DMS 273 treated with DMSO at 0.1 percent for 48 hours (cell line): ENCODE measurements around the gene BBOX1.
"Not testable (repeated sequence)": the region's sequence is repeated elsewhere in the genome, so short reads cannot be mapped to it uniquely, and the experiment has no call there.

Experiments used
- DNase-seq: peaks from one replicate; lab custom pipeline; 2025; lab: John Stamatoyannopoulos, UW

The BBOX1 gene

DNA sequence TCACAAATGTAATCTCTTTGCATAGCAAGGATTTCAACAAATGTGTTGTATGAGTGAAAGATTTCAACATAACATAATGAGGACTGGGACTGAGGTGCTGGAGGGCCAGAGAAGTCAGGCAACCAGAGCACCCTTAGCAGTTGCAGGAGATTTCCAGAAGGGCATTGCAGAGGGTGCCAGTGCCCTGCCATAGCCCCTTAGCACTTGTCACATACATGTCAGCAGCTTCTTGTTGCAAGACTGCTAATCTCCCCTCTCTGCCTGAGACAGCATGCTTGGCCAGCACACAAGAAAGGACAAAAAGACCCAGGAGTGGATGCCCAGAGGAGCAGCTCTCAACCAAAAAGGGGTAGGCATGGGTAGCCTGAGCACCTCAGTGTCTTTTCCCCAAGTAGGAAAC is 43.2 kb downstream of the BBOX1 start:
- no peak for DNase-seq

DNA sequence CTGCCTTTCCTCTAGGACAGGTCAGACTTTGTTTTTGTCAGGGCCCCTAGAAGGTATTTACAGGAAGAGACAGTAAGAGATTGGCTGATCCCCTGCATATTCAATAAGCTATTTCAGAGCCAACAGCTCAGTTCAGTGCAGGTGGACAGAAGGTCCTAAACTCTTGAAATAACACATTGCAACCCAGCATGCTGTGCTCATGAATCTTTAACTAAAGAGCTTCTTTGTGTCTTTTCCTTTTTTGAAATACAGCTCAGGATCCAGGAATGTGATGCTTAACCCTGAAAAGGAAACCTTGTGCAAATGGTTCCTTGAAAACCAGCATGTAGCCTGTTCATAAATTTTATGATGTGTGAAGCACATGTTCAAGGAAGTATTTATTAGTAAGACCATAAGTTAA is 43.9 kb downstream of the BBOX1 start:
- no peak for DNase-seq

DNA sequence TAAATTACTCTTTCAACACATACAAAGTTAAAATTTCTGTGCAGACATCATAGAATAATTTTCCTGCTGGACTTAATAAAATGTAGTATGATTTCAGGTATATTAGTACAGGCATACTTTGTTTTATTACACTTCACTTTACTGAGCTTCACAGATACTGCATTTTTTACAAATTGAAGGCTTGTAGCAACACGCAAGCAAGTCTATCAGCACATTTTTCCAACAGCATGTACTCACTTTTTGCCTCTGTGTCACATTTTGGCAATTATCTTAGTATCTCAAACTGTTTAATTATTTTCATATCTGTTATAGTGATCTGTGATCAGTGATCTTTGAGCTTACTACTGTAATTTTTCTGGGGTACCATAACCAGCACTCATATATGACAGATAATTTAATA is 44.5 kb downstream of the BBOX1 start:
- no peak for DNase-seq

DNA sequence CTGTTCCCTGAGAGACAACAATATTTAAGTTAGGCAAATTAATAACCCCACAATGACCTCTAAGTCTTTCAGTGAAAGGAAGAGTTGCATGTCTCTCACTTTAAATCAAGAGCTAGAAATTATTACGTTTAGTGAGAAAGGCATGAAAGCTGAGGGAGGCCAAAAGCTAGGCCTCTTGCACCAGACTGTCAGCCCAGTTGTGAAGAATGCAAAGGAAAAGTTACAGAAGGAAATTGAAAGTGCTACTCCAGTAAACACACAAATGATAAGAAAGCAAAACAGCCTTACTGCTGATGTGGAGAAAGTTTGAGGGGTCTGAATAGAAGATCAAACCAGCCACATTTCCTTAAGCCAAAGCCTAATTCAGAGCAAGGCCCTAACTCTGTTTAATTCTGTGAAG is 45.0 kb downstream of the BBOX1 start:
- DNase-seq = no peak

DNA sequence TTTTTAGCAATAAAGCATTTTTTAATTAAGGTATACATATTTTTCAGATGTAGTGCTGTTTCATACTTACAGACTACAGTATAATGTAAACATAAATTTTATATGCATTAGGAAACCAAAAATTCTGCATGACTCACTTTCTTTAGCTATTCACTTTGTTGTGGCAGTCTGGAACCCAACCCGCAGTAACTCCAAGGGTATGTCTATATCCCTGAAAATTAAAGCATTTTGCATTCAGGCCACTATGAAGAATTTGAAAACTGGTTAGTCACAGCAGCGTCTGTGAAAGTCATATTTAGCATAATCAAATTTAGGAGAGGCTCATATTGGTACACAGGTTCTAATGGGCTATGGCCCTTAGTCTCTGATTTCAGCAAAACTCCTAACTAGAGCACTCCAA is 46.8 kb downstream of the BBOX1 start:
- DNase-seq = no peak

DNA sequence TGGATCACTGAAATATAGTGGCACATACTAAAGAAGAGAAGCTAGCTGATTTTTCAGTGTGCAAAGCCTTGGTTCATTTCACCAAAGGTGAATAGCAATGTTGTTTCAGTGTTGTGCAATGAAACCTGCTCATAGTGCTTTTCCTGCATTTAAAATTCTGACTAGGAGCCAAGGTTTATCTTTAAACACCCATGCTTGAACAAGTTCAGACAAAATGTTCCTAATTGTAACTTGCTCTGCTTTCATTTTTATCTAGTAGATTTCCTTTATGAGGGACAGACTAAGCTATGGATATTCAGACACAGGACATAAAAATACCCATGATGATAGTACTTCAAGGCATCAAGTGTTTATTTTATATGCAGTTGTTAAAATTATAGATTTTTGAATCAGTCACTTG is 47.7 kb downstream of the BBOX1 start:
- peak; percentile 59 for DNase-seq

DNA sequence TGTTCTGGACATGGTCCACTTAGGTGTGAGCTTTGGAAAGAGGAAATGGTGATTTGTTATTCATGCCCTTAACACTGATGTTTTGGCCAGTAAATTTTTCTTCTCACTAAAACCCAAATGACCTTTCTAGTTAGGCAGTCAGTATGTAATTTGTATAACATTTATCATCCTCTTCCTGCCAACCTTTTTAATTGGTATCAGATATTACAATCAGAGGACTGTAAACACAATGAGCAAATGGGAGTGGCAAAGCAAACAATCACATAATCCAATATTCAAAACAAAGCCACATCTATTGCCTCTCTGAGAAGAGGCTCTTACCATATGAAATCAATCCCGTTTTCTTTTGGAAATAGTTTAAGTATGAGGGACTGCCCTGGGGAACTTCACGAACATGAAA is 49.1 kb downstream of the BBOX1 start:
- no peak for DNase-seq

DNA sequence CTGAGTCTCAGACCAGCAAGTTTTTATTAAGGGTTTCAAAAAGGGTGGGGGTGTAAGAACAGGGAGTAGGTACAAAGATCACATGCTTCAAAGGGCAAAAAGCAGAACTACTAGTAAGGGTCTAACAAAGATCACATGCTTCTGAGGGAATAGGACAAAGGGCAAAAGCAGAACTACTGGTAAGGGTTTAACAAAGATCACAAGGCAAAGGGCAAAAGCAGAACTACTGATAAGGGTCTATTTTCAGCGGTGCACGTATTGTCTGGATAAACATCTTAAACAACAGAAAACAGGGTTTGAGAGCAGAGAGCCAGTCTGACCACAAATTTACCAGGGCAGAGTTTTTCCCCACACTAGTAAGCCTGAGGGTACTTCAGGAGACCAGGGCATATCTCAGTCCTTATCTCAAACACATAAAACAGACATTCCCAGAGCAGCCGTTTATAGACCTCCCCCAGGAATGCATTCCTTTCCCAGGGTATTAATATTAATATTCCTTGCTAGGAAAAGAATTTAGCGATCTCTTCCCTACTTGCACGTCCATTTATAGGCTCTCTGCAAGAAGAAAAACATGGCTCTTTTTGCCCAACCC is 49.8 kb downstream of the BBOX1 start:
- DNase-seq = not testable (repeated sequence)

DNA sequence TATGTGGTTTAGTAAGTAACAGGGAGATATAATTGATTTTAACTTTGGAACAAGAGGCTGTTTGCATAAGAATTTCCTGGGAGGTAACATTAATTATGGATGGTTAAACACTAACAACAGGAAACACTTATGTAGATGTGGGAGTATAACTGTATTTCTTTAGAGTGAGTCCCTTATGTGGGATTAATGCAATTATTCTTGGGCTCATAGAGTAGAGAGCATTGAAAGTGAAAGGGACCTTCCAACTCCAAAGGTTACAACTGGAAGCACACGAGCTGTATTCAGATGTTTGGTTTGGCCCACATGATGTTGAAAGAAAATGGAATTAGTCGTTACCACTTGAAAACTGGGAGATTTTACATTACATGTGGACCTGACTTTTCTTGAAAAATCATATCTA is 53.5 kb downstream of the BBOX1 start:
- DNase-seq = no peak

DNA sequence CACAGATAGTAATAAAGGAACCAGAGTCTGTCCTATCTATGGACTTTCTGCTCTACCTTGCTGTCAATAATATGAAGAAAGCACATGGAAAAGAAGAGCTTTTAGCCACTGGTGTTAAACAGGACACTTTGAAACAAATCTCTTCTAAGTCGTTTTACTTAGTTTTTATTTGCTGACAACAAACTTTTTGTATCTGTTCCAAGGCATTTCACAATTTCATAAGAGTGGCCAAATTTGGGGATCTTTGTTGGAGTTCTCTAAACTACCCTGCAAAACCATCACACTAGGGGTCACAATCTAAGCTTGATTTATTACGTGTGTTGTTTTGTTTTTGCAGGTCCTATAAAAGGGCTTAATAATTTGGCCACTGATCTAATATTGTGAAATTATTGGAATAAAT is 54.4 kb downstream of the BBOX1 start:
- no peak for DNase-seq

DNA sequence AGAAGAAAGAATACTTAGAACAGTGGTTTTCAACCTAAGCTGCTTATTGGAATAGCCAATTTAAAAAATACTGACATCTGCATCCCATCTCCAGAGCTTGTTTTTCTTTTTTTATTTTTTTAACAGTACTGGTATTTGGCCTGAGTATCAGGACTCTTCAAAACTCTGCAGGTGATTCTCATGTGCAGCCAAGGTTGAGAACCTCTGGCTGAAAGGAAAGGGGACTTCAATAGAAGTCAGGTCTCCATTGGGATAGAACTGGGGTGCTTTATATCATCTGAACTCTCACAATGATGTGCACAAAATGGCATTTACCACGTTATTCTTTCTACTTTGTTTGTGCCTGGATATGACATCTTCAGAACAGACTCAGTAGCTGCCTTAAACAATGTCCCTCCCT is 55.3 kb downstream of the BBOX1 start:
- no peak for DNase-seq

DNA sequence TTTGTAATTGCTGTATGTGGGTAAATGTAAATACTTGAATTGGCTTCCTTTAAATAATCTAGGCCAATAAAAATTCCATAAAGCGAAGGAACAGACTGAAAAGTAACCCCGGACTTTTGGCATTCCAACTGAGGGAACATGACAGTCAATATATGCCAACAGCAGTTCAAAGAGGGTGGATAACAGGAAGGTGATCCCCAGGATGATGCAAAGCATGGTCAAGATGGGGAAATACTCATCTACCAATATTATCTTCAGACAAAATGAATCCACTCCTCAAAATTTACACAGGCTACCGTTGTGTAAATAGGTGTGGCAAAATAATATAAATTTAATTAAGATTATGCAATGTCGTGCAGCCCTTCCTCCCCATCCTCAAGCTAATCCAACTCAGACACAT is 56.9 kb downstream of the BBOX1 start:
- DNase-seq = no peak

DNA sequence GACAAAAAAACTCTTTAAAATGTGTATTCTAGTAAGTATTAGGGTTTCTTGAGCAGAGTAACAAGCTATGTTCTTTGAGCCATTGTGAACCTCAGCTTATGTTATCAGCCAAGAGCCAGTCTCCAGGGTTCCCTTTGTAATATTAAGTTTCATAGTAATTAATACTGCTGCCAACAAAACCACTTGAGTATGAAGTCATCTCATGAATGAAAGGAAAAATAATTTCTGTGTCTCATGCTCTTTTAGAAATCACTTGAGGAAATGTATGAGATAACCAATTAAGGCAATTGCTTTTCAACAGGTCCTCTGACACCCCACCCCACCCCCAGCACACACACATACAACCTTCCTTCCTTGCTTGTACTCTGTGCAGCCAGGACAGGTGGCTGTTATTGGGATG is 59.9 kb downstream of the BBOX1 start:
- DNase-seq = peak; percentile 32

DNA sequence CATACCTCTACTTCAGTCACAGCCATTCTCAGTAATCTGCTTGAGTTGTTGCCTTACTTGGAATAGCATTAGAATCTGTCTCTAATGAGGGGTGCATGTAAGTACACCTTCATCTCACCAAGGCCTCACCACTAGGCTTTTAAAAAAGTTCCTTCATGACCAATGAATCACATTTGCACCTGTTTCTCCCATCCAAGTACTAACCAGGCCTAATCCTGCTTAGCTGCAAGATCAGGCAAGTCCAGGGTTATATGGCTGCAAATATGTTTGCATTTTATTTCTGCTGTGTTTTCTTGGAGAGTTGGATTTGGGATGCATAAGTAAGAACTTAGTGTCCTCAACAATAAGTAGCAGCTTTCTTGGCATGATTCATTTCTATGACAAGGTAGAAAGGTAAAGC is 66.9 kb downstream of the BBOX1 start:
- no peak for DNase-seq

DNA sequence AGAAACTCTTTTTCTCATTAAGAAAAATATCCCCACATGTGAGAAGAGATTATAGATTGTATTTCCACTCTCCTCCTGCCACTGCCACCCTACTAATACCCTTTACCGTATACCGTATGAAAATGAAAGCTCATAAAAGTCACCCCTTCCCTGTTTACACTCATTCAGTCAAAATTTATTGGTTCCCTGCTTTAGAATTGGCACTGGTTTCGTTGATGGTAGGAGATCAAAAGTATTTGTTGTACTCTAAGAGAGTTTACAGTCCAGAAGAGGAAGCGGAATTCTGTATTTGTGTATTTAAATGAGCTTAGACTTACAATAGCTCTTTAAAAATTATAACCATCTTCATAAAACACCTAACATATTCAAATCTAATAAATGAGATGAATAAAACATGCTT is 68.2 kb downstream of the BBOX1 start:
- no peak for DNase-seq

DNA sequence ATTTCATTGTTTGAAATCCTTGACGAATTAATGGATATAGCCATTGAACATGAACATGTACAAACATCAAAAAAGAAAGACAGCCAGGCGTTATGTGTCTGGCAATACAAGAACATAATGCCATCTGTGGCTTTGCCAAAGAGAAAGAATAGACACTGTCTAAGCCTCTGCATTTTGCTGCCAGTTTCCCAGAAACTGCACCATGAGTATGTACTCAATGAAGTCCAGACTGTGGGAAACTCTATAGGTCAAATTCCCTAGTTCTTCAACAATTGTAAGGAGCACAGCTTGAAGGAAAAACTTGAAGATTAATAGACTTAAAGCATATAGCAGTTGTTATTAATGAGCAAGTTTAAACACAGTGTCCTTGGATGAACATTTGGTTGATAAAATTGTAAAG is 71.3 kb downstream of the BBOX1 start:
- DNase-seq = no peak

DNA sequence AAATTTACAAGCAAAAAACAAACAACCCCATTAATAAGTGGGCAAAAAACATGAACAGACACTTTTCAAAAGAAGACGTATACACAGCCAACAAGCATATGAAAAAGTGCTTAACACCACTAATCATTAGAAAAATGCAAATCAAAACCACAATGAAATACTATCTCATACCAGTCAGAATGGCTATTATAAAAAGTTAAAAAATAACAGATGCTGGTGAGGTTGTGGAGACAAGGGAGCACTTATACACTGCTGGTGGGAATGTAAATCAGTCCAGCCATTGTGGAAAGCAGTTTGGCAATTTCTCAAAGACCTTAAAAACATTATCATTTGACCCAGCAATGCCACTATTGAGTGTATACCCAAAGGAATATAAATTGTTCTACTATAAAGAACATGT is 72.3 kb downstream of the BBOX1 start:
- no peak for DNase-seq

DNA sequence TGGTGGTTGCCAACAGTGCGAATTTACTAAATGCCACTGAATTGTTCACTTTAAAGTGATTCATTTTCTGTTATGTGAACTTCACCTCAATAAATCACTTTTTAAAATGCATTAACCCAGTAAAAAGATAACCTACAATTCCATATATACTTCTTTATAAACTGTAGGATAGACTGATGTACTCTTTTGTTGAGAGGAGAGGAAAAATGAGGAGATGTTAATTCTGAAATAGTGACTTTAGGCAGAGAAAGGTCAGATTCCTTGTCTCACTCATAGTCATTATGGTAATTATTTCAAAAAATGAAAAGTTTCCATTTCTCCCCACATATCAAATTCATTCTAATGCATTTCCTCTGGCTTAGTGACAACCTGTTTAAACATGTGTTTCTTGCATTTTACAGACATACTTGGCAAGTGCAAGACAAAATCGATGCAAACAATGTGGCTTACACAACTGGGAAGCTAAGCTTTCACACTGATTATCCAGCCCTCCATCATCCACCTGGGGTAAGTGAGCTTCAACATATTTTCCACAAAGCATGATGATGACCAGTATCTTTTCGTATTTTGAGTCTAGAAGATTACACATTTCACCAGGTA is 74.5 kb downstream of the BBOX1 start:
- DNase-seq = no peak

DNA sequence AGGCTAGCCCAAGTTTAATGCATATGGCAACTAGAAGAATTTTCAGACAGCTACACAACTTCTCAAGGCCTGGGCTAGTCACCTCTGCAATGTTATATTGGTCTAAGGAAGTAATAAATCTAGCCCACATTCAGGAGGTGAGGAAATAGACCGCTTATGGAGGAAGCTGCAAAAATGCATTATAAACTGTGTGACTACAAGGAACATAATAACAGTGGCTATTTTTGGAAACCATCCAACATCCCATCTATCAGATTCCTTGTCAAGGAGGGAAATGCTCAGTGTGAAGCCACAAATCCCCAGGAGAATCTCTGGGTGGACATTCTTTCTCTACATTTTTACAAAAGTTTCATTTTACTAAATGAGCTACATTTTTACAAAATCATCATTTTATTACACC is 76.1 kb downstream of the BBOX1 start:
- no peak for DNase-seq

DNA sequence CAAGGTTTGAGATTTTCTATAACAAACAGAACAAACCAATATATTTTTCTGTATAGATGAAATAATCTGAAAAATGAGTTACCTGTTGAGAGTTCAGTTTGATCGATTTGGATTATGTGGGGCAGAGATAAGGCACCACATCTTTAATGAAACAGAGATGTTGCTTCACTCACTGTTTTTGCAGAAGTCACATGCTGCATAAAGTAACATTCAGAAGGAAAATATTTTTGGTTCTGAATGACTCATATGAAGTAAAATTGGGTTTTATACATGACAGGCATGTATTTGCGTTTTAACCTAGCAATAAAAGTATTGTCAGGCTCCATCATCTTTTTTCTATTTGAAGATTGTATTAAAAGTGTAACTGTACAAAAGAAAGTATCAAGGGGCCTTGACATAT is 77.8 kb downstream of the BBOX1 start:
- DNase-seq = no peak

DNA sequence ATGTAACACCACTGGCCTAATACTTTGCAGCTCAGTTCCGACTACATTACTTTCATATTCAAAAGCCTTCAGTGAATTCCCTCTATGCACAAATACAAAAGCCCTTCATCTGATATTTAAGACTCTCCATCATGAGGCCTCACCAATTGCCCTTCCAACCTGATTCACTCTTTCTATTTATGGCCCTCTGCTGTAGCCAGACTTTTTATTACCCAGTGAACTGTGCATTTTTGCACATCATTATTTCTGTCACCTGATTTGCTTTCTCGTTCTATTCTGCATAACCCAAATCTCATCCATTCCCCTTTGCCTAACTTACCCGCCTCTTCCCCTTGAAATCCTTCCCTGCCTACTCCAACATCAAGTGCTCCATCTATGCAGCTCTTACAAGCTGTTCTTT is 78.3 kb downstream of the BBOX1 start:
- no peak for DNase-seq

DNA sequence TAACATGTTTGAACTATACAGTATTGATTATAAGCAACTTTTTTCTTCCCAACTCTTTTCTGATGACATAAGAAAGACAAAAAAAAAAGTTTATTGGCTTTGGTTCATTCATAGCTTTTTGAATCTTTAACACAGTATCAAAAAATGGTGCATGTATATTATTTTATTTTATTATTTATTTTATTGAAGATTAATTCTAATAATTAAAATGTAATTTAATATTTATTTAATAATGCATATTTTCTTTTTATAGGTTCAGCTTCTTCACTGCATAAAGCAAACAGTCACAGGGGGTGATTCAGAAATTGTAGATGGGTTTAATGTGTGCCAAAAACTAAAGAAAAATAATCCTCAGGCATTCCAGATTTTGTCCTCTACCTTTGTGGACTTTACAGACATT is 78.8 kb downstream of the BBOX1 start:
- DNase-seq = no peak

DNA sequence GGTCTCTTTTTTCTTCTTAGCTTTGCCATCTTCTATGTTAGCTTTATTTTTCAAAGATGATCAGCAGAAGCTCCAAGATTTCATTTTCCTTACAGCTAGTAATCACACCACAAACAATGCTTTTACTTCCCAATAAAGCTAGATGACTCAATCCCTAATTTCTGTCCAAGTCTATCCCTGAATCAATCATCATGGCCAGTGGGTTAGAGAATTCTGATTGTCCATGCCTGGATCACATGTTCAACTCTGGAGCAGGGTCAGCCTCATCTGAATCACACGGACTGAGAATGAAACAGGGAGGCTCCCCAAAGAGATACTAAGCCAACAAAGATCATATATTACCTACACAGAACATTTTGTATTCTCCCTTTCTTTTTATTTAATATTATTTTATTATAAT is 79.6 kb downstream of the BBOX1 start:
- no peak for DNase-seq

DNA sequence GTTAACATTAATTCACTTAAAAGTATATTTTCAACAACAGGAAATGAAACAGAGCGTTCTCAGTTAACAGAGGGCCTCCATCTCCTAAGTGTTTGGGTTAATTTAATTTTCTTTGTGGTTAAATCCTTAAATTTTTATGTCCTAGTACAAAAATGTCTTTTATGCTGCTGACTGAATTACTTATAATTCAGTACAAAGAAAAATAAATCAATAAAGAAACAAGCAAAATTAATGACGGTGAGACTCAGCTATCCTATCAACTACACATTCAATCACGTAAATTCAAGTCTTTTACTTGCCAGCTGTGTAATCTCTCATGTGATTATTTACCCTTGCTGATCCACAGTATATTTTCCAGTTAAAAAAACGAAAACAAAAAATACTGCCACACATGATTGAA is 81.4 kb downstream of the BBOX1 start:
- no peak for DNase-seq
